Effector memory CD8-positive, alpha-beta T cell (primary cell): ENCODE measurements around the gene CD6.
"Not testable (repeated sequence)": the region's sequence is repeated elsewhere in the genome, so short reads cannot be mapped to it uniquely, and the experiment has no call there.

Experiments
- ATAC-seq: fragments of 150-1000 bp; cut with Tn5 transposase; replicated peaks from 2 replicates; pipeline ENCODE4 v1.10.0; 2021; ENCODE audit warnings: mild to moderate bottlenecking, moderate library complexity
- DNase-seq, 3 experiments: peaks; one replicate each; pipeline ENCODE4 v3.0.0; 2021
- H3K27ac Mint-ChIP-seq, 2 donors: one replicate each; pipeline ENCODE4 v1.8.0; 2022; ENCODE audit warnings: mild to moderate bottlenecking in 2 of 2, mixed read lengths in 2 of 2, moderate library complexity in 2 of 2
- H3K27me3 Mint-ChIP-seq, 2 donors: one replicate each; pipeline ENCODE4 v1.8.0; 2022; ENCODE audit warnings: mixed read lengths in 2 of 2
- H3K36me3 Mint-ChIP-seq: one replicate; pipeline ENCODE4 v1.8.0; 2022; ENCODE audit warnings: mild to moderate bottlenecking, moderate library complexity, mixed read lengths; ENCODE audit not compliant: insufficient read depth
- H3K4me1 Mint-ChIP-seq, 2 donors: one replicate each; pipeline ENCODE4 v1.8.0; 2022; ENCODE audit warnings: low read depth in 2 of 2, mixed read lengths in 2 of 2
- H3K4me3 Mint-ChIP-seq, 2 donors: one replicate each; pipeline ENCODE4 v1.8.0; 2022; ENCODE audit warnings: mild to moderate bottlenecking in 2 of 2, mixed read lengths in 2 of 2, moderate library complexity in 2 of 2
- H3K9me3 Mint-ChIP-seq, 2 donors: one replicate each; pipeline ENCODE4 v1.8.0; 2022; ENCODE audit warnings: mixed read lengths in 2 of 2

Gene CD6

DNA sequence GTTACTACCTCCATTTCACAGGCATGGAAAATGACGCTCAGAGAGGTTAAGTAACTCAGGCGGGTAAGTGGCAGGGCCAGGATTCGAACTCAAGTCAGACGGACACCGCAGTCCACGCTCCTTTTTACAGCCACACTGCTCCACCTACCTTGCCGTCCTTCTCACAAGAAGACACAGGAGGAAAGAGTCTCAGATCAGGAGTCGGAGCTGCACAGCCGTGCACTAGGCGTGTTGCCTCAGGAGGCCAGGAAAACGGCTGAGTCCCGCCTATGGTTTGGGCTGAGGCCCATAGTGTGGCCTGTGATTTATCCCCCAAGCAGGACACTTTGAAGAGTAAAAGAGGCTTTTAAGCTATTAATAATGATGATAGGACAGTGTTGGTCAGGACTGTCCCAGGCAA lies 86.1 kb downstream of the CD6 start:
- Mint-ChIP-seq H3K27me3 (peaks cover 0 to 3% of the 10 kb centered on the region in 2 donors), H3K4me3 (no peak overlapping the region), H3K27ac (peak overlapping the region in 1 of 2 donors; percentile 54), H3K36me3 (peaks cover 6% of the 10 kb centered on the region), H3K9me3 (no peaks in the 10 kb centered on the region), H3K4me1 (peaks cover 19 to 24% of the 10 kb centered on the region in 2 donors)
- DNase-seq (no peak), ATAC-seq (no peak)

DNA sequence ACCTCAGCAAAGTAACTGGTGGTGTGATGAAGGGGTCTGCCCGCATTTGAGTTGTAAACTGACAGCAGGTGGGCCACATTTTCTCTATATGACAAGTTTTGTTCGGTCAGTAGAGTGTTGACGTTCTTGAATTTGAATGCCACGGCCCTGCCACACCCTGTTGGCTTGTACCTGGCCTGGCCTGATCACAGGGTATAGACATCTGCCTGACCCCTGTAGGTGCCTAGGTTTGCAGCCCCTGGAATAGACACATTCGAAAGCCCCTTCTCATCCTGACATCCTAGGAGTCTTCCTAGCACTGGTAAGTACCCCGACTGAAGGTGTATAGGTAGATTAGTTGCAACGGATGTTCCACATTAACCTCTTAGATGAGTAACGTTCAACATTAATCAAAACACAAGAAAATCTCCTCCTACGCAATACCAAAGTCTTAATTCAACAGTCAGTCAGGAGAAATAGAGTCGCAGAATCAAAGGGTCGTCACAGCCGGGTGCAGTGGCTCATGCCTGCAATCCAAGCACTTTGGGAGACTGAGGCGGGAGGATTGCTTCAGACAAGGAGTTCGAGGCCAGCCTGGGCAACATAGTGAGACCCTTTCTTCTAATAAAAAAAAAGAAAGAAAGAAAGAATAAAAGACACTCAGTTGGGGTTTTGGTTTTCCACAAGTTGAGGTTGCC lies 87.2 kb downstream of the CD6 start:
- peaks cover 27 to 30% of the 10 kb centered on the region in 2 donors for H3K4me1 Mint-ChIP-seq

GRCh38 chr11:61059260-61059752 lies 87.8 kb downstream of the CD6 start:
- Mint-ChIP-seq H3K9me3 (no peaks in the 10 kb centered on the region), H3K4me1 (peaks cover 27 to 30% of the 10 kb centered on the region in 2 donors), H3K27ac (peak overlapping the region in 1 of 2 donors; percentile 81), H3K4me3 (no peak overlapping the region), H3K36me3 (peaks cover 4% of the 10 kb centered on the region), H3K27me3 (no peaks in the 10 kb centered on the region)
- ATAC-seq, result no peak
- no peak for DNase-seq

More for the DNA sequence above, 87.2 kb downstream of the CD6 start:
- DNase-seq, result no peak
- H3K36me3 Mint-ChIP-seq, result peaks cover 6% of the 10 kb centered on the region
- H3K4me3 Mint-ChIP-seq, result peak overlapping the region in 1 of 2 donors; percentile 68
- ATAC-seq, result no peak
- peak overlapping the region in 1 of 2 donors; percentile 81 for H3K27ac Mint-ChIP-seq
- no peaks in the 10 kb centered on the region for H3K9me3 Mint-ChIP-seq
- no peaks in the 10 kb centered on the region for H3K27me3 Mint-ChIP-seq

GRCh38 chr11:61061081-61061826 lies 89.8 kb downstream of the CD6 start:
- peak; percentile 28 to 60 (median 37) for DNase-seq
- Mint-ChIP-seq H3K36me3 (no peaks in the 10 kb centered on the region), H3K4me3 (peak overlapping the region; percentile 77 to 82), H3K9me3 (no peaks in the 10 kb centered on the region), H3K4me1 (peaks cover 32 to 36% of the 10 kb centered on the region in 2 donors), H3K27ac (peak overlapping the region; percentile 94 to 97), H3K27me3 (no peaks in the 10 kb centered on the region)
- peak; percentile 89 for ATAC-seq

DNA sequence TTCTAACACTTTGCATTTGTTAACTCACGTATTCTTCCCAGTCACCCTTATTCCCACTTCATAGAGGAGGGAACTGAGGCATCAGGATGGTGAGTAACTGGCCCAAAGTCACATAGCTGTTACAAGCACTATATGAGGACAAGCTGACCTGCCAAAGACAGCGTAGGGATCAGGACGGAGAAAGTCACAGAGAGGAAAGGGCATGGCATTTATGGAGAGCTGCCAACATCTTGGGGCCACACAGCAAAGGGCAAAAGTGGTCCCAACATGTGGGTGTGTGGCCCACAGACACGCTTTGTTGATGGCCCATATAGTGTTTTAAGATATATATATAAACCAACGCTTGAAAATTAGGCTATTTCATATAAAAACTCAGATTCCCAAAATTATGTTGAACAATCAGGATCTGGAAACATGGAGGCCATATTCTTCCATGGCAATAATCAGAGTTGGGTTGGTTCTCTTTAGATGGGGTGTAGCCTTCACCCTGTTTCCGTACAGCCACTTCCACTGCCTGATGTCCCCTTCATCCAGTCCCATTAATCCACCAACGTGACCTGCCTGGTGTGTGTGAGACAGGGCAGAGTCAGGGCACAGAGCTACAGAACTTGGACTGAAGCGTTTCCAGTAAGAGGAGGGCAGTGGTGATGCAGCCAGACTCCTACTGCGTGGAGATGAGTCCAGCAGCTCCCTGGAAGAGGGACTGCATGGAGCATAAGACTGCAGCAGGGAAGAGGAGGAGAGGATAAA lies 90.9 kb downstream of the CD6 start:
- Mint-ChIP-seq H3K27me3 (no peaks in the 10 kb centered on the region), H3K27ac (peak overlapping the region in 1 of 2 donors; percentile 97), H3K4me1 (peaks cover 33 to 44% of the 10 kb centered on the region in 2 donors), H3K9me3 (no peaks in the 10 kb centered on the region), H3K4me3 (no peak overlapping the region), H3K36me3 (no peaks in the 10 kb centered on the region)
- ATAC-seq, result no peak
- DNase-seq, result no peak

GRCh38 chr11:61065236-61065635 lies 93.8 kb downstream of the CD6 start:
- H3K27me3 Mint-ChIP-seq, H3K36me3 Mint-ChIP-seq, H3K9me3 Mint-ChIP-seq, DNase-seq, ATAC-seq: not testable (repeated sequence)
- Mint-ChIP-seq H3K4me1 (peaks cover 39 to 44% of the 10 kb centered on the region in 2 donors), H3K27ac (peak overlapping the region in 1 of 2 donors; percentile 89), H3K4me3 (peak overlapping the region in 1 of 2 donors; percentile 31)

DNA sequence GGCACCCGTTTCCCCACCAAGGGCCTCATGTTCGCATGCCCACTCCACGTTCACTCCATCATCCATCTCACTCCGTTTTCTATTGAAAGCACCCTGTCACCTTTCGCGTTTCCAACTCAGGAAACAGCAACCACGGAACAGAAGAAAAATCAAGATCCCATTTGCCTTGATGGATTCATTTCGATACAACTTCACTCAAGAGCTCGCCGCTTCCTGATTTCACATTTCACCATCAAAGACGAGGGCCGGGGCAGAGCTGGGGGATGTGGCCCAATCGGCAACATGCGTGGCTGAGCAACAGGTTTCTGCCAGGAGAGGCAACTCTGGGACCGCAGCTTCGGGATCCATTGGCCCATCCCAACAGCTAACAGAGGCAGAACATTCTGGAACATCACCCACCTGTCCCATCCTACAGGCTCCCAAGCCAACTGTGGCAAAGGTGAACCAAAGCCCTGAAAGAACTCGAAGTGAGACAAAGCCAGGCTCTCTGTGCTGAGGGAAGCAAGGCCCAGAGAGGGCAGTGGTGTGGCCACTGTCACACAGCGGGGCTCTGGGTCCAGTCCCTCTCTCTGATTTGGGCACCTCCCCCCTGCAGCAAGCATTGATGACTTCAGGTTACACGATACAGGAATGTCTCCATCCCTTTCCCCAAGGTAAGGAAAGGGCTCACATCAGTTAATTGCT lies 94.6 kb downstream of the CD6 start:
- no peak for ATAC-seq
- DNase-seq, result no peak
- Mint-ChIP-seq H3K4me3 (peak overlapping the region; percentile 56 to 71), H3K36me3 (no peaks in the 10 kb centered on the region), H3K27ac (peak overlapping the region; percentile 83 to 89), H3K4me1 (peaks cover 40 to 44% of the 10 kb centered on the region in 2 donors), H3K9me3 (no peaks in the 10 kb centered on the region), H3K27me3 (no peaks in the 10 kb centered on the region)

DNA sequence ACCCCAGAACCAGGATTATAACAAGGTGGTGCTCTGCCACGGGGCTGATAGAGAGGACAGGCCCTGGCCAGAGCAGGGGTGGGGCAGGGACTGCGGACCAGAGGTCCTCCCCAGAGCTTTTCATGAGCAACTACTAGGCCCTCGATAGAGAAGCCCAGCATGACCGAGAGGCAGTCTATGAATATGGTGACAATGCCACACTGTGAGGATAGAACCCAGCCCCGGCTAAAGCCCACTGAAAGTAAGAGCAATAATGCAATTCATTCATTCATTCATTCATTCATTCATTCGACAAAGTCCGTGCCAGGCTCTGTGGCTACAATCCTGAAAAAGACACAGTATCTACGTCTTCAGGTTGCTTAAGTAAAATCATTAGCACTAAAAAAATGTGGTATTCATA lies 95.2 kb downstream of the CD6 start:
- Mint-ChIP-seq H3K4me3 (no peak overlapping the region), H3K4me1 (peaks cover 41 to 47% of the 10 kb centered on the region in 2 donors), H3K27ac (peak overlapping the region in 1 of 2 donors; percentile 89), H3K9me3 (no peaks in the 10 kb centered on the region), H3K27me3 (no peaks in the 10 kb centered on the region), H3K36me3 (no peaks in the 10 kb centered on the region)
- no peak for DNase-seq
- ATAC-seq, result no peak

- Mint-ChIP-seq H3K4me3 (no peak overlapping the region), H3K4me1 (peaks cover 40 to 42% of the 10 kb centered on the region in 2 donors), H3K36me3 (no peaks in the 10 kb centered on the region), H3K9me3 (no peaks in the 10 kb centered on the region), H3K27me3 (no peaks in the 10 kb centered on the region), H3K27ac (peak overlapping the region in 1 of 2 donors; percentile 54)
- ATAC-seq (no peak), DNase-seq (no peak)
Measured at GRCh38 chr11:61067782-61068446, 96.4 kb downstream of the CD6 start.

- peaks cover 35 to 39% of the 10 kb centered on the region in 2 donors for H3K4me1 Mint-ChIP-seq
- H3K36me3 Mint-ChIP-seq, result no peaks in the 10 kb centered on the region
- H3K4me3 Mint-ChIP-seq, result no peak overlapping the region
- no peaks in the 10 kb centered on the region for H3K9me3 Mint-ChIP-seq
- DNase-seq (no peak), ATAC-seq (no peak)
- peak overlapping the region in 1 of 2 donors; percentile 54 for H3K27ac Mint-ChIP-seq
- no peaks in the 10 kb centered on the region for H3K27me3 Mint-ChIP-seq
Measured at GRCh38 chr11:61068581-61068980, 97.1 kb downstream of the CD6 start.

DNA sequence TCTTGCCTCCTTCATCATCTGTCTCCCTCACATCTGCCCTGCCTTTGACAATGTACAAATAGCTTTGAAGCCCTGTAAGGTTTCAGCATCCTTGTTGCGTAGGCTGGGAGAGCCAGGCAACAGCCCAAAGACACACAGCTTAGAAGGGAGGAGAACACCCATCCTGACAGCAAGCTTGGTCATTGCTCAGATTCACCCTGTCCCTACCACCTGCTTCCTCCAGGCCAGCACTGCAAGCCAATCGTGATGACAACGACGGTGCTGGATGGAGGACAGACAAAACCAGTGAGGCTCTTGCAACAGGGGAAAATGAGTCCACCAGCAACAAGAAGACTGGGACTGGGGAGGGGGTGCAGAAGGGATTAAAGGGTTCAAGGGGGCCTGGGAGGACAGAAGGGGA lies 97.9 kb downstream of the CD6 start:
- Mint-ChIP-seq H3K4me1 (peaks cover 35 to 39% of the 10 kb centered on the region in 2 donors), H3K36me3 (no peaks in the 10 kb centered on the region), H3K4me3 (peak overlapping the region in 1 of 2 donors; percentile 29), H3K27me3 (no peaks in the 10 kb centered on the region), H3K27ac (peak overlapping the region; percentile 35 to 89), H3K9me3 (no peaks in the 10 kb centered on the region)
- no peak for ATAC-seq
- DNase-seq, result no peak
